RWPE2 (cell line): ENCODE measurements around the gene G6PC1.
"Not testable (repeated sequence)": the region's sequence is repeated elsewhere in the genome, so short reads cannot be mapped to it uniquely, and the experiment has no call there.

Source experiments
- ATAC-seq: fragments of 200-7000 bp; cut with Tn5 transposase; 3 replicates; pipeline ENCODE4 v1.9.1; 2021; ENCODE audit warnings: low read depth
- DNase-seq: peaks from one replicate; pipeline ENCODE4 v3.0.0-alpha.2; 2020; ENCODE audit warnings: low spot score
- H3K27ac ChIP-seq: fragments of 450-650 bp; 2 replicates; pipeline ENCODE4 v1.5.1; 2017; ENCODE audit warnings: mild to moderate bottlenecking; ENCODE audit not compliant: poor library complexity, severe bottlenecking
- H3K27me3 ChIP-seq: fragments of 250-450 bp; sonication (Bioruptor Pico); 2 replicates; pipeline ENCODE4 v1.5.1; 2021; ENCODE audit warnings: mild to moderate bottlenecking, moderate library complexity; ENCODE audit not compliant: insufficient read depth, poor library complexity, severe bottlenecking
- H3K36me3 ChIP-seq: fragments of 250-450 bp; sonication (Bioruptor Pico); 2 replicates; pipeline ENCODE4 v1.5.1; 2020; ENCODE audit warnings: low read depth, mild to moderate bottlenecking, moderate library complexity
- H3K4me1 ChIP-seq: fragments of 250-450 bp; sonication (Bioruptor Pico); 2 replicates; pipeline ENCODE4 v1.5.1; 2021; ENCODE audit warnings: mild to moderate bottlenecking, moderate library complexity; ENCODE audit not compliant: insufficient read depth, poor library complexity, severe bottlenecking
- H3K4me3 ChIP-seq: fragments of 250-450 bp; sonication (Bioruptor Pico); 2 replicates; pipeline ENCODE4 v1.5.1; 2021; ENCODE audit warnings: mild to moderate bottlenecking, moderate library complexity; ENCODE audit not compliant: severe bottlenecking
- H3K9me3 ChIP-seq: fragments of 250-450 bp; sonication (Bioruptor Pico); 2 replicates; pipeline ENCODE4 v1.5.1; 2021; ENCODE audit warnings: mild to moderate bottlenecking, moderate library complexity; ENCODE audit not compliant: severe bottlenecking
- CTCF ChIP-seq: fragments of 450-650 bp; IDR thresholded peaks from one replicate; pipeline ENCODE4 v1.5.1; 2017; ENCODE audit warnings: mild to moderate bottlenecking, moderate library complexity; ENCODE audit not compliant: poor library complexity, severe bottlenecking

Gene G6PC1

GRCh38 chr17:42882166-42882565, 18.4 kb upstream of the G6PC1 start:
- Histone ChIP-seq H3K9me3 (no peaks in the 10 kb centered on the region), H3K4me1 (no peaks in the 10 kb centered on the region), H3K4me3 (no peak overlapping the region), H3K27ac (no peak overlapping the region), H3K36me3 (no peaks in the 10 kb centered on the region), H3K27me3 (no peaks in the 10 kb centered on the region)
- ATAC-seq (no peak), DNase-seq (no peak)
- TF ChIP-seq CTCF, result no peak

GRCh38 chr17:42883802-42884558, 16.6 kb upstream of the G6PC1 start:
- DNase-seq, result no peak
- no peaks in the 10 kb centered on the region for H3K4me1 ChIP-seq

GRCh38 chr17:42885806-42886205, 14.8 kb upstream of the G6PC1 start:
- DNase-seq, H3K4me3 ChIP-seq, H3K27ac ChIP-seq, ATAC-seq, H3K27me3 ChIP-seq, H3K9me3 ChIP-seq, H3K4me1 ChIP-seq, H3K36me3 ChIP-seq: not testable (repeated sequence)

More at GRCh38 chr17:42883802-42884558, 16.6 kb upstream of the G6PC1 start:
- no peak for ATAC-seq
- no peaks in the 10 kb centered on the region for H3K27me3 ChIP-seq
- no peaks in the 10 kb centered on the region for H3K36me3 ChIP-seq
- H3K9me3 ChIP-seq, result no peaks in the 10 kb centered on the region
- H3K4me3 ChIP-seq, result no peak overlapping the region
- TF ChIP-seq CTCF, result no peak
- no peak overlapping the region for H3K27ac ChIP-seq

- TF ChIP-seq CTCF, result no peak
- no peak for DNase-seq
- no peaks in the 10 kb centered on the region for H3K4me1 ChIP-seq
These were observed 14.1 kb upstream of the G6PC1 start for GRCh38 chr17:42886283-42887176.

GRCh38 chr17:42889809-42890208, 10.8 kb upstream of the G6PC1 start:
- no peak for ATAC-seq
- H3K4me3 ChIP-seq, result no peak overlapping the region
- no peaks in the 10 kb centered on the region for H3K4me1 ChIP-seq
- TF ChIP-seq CTCF, result no peak
- no peak overlapping the region for H3K27ac ChIP-seq
- no peaks in the 10 kb centered on the region for H3K9me3 ChIP-seq
- H3K27me3 ChIP-seq, result no peaks in the 10 kb centered on the region
- DNase-seq, result no peak
- no peaks in the 10 kb centered on the region for H3K36me3 ChIP-seq

More at GRCh38 chr17:42886283-42887176, 14.1 kb upstream of the G6PC1 start:
- Histone ChIP-seq H3K36me3 (no peaks in the 10 kb centered on the region), H3K9me3 (no peaks in the 10 kb centered on the region), H3K4me3 (no peak overlapping the region), H3K27me3 (no peaks in the 10 kb centered on the region), H3K27ac (no peak overlapping the region)
- no peak for ATAC-seq
